ENCODE results near the gene SLC9A2. TPM values are rescaled to one million over a fixed set of nuclear protein-coding genes. Genes with fewer than 3 reads are reported as not detected.

Gene SLC9A2
- total and polyA plus RNA-seq, 2 of the 13 experiments (the other 11 are each of a cell fraction or from before 2014, with no cell fraction given) = 0.02 TPM; not detected in 1

GRCh38 chr2:102735416-102736109 lies 116.2 kb downstream of the SLC9A2 start (continued):
- no peak for TF ChIP-seq ZBTB34 (CRISPR knock-in tag; IDR thresholded peaks at IDR 0.05)
- TF ChIP-seq, protein P1, sequence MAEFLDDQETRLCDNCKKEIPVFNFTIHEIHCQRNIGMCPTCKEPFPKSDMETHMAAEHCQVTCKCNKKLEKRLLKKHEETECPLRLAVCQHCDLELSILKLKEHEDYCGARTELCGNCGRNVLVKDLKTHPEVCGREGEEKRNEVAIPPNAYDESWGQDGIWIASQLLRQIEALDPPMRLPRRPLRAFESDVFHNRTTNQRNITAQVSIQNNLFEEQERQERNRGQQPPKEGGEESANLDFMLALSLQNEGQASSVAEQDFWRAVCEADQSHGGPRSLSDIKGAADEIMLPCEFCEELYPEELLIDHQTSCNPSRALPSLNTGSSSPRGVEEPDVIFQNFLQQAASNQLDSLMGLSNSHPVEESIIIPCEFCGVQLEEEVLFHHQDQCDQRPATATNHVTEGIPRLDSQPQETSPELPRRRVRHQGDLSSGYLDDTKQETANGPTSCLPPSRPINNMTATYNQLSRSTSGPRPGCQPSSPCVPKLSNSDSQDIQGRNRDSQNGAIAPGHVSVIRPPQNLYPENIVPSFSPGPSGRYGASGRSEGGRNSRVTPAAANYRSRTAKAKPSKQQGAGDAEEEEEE (CRISPR knock-in tag; IDR thresholded peaks at IDR 0.05; ENCODE audit: borderline replicate concordance) = no peak
- TF ChIP-seq TERF1 (CRISPR knock-in tag; IDR thresholded peaks at IDR 0.05) = no peak
- TF ChIP-seq ZSCAN30 (CRISPR knock-in tag; IDR thresholded peaks at IDR 0.05) = no peak
- no peak for TF ChIP-seq FOXM1 (CRISPR knock-in tag; IDR thresholded peaks at IDR 0.05)
- no peak for TF ChIP-seq ZNF841 (CRISPR knock-in tag; IDR thresholded peaks at IDR 0.05; ENCODE audit: borderline replicate concordance)
- TF ChIP-seq, protein P2, sequence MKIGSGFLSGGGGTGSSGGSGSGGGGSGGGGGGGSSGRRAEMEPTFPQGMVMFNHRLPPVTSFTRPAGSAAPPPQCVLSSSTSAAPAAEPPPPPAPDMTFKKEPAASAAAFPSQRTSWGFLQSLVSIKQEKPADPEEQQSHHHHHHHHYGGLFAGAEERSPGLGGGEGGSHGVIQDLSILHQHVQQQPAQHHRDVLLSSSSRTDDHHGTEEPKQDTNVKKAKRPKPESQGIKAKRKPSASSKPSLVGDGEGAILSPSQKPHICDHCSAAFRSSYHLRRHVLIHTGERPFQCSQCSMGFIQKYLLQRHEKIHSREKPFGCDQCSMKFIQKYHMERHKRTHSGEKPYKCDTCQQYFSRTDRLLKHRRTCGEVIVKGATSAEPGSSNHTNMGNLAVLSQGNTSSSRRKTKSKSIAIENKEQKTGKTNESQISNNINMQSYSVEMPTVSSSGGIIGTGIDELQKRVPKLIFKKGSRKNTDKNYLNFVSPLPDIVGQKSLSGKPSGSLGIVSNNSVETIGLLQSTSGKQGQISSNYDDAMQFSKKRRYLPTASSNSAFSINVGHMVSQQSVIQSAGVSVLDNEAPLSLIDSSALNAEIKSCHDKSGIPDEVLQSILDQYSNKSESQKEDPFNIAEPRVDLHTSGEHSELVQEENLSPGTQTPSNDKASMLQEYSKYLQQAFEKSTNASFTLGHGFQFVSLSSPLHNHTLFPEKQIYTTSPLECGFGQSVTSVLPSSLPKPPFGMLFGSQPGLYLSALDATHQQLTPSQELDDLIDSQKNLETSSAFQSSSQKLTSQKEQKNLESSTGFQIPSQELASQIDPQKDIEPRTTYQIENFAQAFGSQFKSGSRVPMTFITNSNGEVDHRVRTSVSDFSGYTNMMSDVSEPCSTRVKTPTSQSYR (CRISPR knock-in tag; IDR thresholded peaks at IDR 0.05; ENCODE audit: borderline replicate concordance) = no peak
- no peak for TF ChIP-seq SMYD3 (CRISPR knock-in tag; IDR thresholded peaks at IDR 0.05)
- peak; percentile 52; the same call in 1 of the 2 replicates for TF ChIP-seq SIX1 (CRISPR knock-in tag; IDR thresholded peaks at IDR 0.05; ENCODE audit: borderline replicate concordance)
- no peak for TF ChIP-seq ZNF225 (CRISPR knock-in tag; IDR thresholded peaks at IDR 0.05)
- no peak for TF ChIP-seq ATM (IDR thresholded peaks at IDR 0.05; ENCODE audit: borderline replicate concordance)
- no peak for TF ChIP-seq TBL1XR1 (IDR thresholded peaks at IDR 0.05; ENCODE audit: borderline replicate concordance, low read length, partially characterized antibody)
- no peak for TF ChIP-seq SATB2 (CRISPR knock-in tag; IDR thresholded peaks at IDR 0.05)
- TF ChIP-seq ATF7-NPFF (CRISPR knock-in tag; IDR thresholded peaks at IDR 0.05; ENCODE audit: low read depth) = no peak
- TF ChIP-seq MED8 (CRISPR knock-in tag; IDR thresholded peaks at IDR 0.05; ENCODE audit: insufficient replicate concordance) = no peak
- peak; percentile 25; the same call in 1 of the 2 replicates for TF ChIP-seq SOX5 (CRISPR knock-in tag; IDR thresholded peaks at IDR 0.05; ENCODE audit: borderline replicate concordance)
- TF ChIP-seq GTF3A (CRISPR knock-in tag; conservative IDR thresholded peaks at IDR 0.05) = no peak
- TF ChIP-seq AHR (CRISPR knock-in tag; IDR thresholded peaks at IDR 0.05) = no peak
- TF ChIP-seq PBX2 (CRISPR knock-in tag; IDR thresholded peaks at IDR 0.05) = no peak
- TF ChIP-seq ZNF12 (CRISPR knock-in tag; IDR thresholded peaks at IDR 0.05) = no peak
- TF ChIP-seq NR2C2 (CRISPR knock-in tag; IDR thresholded peaks at IDR 0.05; ENCODE audit: borderline replicate concordance) = no peak
- peak; percentile 22; the same call in 1 of the 2 replicates for TF ChIP-seq ZNF761 (CRISPR knock-in tag; conservative IDR thresholded peaks at IDR 0.05)

Measured in HepG2 (cell line).